ENCODE measurements around the gene DUSP22.
"Not testable (repeated sequence)": the region's sequence is repeated elsewhere in the genome, so short reads cannot be mapped to it uniquely, and the experiment has no call there.

DUSP22 gene

DNA sequence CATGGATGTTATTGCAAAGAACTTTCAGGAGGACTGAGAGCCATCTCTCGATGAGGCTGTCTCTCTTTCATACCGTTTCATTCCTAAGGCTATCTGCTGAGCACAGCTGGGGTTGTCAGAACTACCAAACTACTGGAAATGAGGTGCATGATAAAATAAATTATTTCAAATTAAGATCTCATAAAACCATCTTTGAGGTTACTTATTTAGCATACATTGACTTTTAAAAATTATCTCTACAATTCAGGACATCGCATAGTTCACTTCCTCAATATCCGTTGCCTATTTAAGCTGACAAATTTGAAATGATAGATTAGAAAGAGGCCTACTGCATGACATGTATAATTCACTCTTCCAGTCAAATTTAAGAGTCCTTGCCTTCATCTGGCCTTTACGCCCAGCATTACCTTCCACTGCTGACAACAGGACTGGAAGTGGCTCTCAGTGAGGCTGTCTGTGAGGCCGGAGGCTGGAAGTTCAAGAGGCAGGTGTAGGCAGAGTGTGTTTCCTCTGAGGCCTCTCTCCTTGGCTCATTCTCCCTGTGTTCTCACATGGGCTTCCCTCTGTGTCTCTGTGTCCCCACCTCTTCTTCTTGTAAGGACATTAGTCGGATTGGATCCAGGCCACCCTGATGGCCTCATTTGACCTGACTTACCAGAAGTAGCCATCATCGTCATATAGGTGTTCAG is 12.8 kb upstream of the DUSP22 start:
- DNase-seq (ENCODE audit: low spot score), result no peak

DNA sequence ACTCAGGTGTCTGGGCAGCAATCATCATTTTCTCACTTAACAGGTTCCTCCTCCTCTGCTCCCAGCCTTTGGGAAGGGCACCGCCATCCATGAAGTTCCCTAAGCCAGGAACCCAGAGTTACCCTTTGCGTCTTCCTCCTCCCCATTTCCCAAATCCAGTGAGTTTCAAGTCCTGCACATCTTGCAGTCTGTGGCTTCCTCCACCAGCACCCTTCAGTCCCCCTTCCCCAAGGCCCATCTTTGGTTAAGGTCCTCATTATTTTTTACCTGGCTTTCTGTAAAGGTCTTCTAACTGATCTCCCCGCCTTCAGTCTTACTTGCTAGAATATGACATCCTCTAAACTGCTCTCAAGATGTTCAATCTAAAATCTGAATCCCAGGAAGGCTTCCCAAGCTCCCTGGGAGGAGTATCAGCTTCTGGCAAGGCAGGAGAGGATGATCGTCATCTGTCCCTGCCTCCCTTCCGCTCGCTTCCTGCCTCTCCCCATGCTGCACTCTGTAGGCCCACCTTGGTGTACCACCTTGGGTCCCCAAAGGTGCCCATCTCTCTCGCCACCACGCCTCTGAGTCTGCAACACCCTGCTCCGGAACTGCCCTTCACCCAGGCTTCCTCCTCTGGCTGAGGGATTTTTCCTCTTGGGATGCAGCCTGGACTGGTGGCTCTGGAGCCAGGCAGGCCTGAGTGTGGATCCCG is 11.4 kb upstream of the DUSP22 start:
- no peak for DNase-seq (ENCODE audit: low spot score)

DNA sequence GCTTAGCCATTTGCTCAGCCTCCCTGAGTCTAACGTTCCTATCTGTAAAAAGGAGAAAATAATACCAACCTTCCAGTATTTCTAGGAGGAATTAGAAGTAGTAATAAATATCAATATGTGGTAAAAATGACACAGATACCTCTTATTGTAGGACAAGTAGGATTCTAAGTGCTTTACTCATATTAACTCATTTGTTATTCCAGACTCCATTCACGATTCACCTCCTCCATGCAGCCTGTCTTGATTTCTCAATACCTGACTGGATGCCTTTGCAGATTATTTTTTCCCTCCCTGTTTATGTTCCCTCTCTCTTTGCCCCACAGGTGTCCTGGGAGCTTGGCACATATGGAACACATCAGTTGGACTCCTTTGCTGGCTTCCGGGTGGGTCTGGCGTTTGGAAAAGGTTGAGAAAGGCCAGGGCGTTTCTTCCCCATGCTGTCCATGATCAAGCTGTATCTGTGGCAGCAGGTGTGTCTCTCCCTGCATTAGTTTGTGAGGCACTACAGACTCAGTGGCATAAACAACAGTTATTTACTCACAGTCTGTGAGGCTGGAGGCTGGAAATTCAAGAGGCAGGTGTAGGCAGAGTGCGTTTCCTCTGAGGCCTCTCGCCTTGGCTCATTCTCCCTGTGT is 10.7 kb upstream of the DUSP22 start:
- DNase-seq (ENCODE audit: low spot score), result no peak

DNA sequence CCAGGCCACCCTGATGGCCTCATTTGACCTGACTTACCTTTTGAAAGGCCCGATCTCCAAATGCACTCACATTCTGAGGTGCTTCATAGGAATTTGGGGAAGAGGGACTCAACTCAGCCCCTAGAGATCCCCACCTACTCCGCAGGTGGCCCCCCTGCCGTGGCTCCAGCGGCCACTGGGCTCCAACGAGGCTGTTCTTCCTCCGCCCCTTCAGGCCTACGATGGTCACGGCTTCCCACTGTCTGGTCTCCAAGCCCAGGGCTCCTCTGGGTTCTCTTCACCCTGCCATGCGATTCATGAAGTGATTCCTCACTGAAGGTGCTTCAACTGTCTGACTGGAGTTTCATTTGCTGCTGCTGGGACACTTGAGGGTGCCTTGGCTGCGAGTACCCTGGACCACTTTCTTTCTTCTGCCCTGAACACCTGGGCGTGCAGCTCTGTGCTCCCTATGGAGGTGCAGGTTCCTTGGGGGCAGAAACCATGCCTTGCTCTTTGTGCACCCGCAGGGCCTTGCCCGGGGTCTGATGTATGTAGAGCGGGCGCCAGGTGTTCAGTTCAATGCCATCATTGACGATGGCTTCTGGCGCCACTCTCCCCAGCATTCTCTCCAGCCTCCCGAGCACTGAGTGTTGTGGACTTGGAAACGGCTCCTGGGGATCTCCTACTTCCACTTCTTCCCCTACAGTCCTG is 10.0 kb upstream of the DUSP22 start:
- DNase-seq (ENCODE audit: low spot score), result no peak

DNA sequence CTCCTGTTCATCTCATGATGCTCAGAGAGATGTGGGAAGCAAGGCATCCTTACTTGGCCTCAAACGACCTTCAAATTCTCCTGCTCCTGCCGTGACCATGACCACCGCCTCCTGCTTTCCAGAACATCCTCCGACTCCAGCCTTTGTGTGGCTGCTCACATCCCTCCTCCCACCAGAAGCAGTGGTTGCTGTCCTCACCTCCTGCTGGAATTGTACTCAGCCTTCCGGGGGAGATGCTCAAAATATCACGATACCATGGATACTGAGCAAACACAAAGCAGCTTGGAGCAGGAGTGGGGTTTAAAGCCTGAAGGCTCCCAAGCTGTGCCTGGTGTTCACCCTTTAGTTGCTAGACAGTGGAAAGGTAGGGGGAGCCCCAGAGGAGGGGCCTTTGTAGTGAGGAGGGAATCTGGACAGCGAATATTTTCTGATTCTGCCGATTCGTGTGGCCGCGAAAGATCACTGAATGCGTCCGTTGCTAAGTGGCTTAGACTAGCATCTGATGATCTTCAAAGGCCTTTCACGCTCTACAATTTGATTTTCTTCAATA is 9.3 kb upstream of the DUSP22 start:
- no peak for DNase-seq (ENCODE audit: low spot score)

DNA sequence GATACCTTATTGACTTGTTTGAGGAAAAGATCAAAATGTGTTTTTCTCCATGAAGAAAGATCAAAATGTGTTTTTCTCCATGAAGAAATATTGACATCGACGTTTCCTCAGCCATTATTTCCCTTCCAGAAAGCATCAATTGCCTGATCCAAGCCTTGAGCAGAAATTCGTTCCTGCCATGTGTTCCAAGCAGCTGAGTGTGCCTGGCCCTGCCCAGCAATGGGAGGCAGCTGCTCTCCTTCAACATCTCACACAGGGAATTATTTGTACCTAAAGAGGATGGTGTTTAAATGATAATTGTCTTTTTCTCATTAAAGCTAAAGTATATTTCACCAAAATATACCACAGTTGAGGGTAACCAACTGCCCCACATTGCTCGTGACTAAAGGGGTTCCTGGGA is 7.8 kb upstream of the DUSP22 start:
- DNase-seq (ENCODE audit: low spot score), result no peak

DNA sequence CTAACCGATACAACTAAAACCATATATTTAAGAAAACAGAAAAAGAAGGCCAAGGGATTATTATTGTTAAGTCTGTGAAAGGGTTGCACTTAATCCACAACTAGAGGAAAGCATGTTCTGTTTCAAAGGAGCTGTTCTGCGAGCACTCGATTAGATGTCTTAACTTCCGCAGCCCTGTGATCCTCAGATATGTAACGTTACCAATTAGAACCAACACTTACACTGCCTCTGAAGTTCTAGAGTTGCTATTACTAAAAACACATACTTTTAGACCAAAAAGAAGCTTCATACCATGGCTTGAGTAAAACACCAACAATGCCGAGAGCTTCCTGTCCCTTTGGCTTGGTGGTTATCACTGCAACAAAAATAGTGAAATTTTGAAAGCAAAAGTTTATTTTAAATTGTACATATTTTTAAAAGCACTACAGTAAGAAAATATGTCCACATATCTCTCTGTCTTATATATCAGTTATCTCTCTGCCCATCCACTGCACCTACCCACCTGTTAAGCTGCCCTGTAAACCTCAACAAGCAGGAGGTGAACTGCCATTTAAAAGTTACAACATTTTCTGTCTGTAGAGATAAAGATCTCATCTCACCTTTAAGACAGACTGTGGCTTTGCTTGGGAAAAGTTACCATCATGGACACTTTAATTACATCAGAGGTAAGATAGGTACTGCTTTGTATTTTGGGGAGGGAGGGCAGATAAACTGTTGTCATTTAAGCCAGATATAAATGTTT is 7.1 kb upstream of the DUSP22 start:
- no peak for DNase-seq (ENCODE audit: low spot score)

DNA sequence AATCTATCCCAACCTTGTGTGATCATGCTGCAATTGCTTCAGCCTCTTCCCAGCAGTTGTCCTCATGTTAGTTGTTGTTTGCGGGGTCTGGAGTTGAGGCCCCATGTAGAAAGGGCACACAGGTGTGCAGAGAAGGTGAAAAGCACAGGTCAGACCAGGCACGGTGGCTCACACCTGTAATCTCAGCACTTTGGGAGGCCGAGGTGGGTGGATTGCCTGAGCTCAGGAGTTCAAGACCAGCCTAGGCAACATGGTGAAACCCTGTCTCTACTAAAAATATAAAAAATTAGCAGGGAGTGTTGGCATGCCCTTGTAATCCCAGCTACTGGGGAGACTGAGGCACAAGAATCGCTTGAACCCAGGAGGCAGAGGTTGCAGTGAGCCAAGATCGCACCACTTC is 6.4 kb upstream of the DUSP22 start:
- DNase-seq (ENCODE audit: low spot score), result not testable (repeated sequence)

DNA sequence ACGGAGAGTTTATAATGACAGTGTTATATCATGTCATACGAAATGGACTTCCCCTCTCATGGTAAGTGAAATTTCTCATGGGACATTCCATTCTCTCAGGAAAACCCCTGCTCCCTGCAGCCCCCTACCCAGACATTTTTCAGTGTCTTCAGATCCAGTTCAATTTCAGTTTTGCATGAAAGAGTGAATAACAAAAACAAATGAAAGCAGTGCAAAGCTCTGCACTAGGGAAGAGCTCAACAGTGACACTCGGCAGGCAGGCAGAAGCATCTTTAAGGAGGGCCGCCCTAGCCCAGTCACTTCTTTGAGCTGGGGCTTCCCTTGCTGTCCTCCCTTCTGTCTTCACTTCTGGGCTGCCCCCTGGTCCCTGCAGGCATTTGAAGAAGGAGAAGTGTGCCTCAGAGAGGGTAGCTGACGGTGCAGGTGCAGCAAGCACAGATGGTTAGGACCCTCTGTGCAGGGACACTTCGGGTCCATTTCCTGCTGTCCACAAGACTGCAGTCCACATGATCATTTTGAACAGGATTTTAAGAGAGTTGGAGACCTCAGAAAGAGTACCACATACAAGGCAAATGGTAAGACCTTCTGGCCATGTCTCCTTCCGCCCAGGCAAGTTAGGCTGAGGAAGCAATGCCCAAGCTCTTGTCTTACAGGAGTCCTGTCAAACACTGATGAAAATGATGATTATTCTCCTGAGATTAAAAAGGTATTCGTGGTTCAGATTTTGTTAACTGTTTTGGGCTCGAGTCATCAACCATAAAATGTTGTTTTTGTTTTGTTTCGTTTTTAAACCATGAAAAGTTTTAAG is 5.4 kb upstream of the DUSP22 start:
- no peak for DNase-seq (ENCODE audit: low spot score)

DNA sequence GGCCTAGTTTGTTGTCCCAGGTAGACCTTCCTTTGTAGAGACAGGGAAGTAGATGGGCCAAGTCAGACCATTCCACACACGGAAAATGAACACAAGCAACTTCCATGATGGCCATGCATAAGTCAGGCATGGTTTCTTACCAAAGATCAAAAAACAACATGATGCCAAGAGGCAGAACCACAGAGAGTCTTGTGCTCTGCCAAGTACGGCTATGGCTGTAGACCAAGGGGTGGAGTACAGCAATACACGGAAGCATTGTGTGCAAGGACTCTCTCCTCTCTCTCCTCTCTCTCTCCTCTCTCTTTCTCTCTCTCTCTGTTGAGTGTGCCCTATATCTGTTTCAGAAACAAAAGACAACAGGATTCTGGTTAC is 4.8 kb upstream of the DUSP22 start:
- DNase-seq (ENCODE audit: low spot score), result no peak

DNA sequence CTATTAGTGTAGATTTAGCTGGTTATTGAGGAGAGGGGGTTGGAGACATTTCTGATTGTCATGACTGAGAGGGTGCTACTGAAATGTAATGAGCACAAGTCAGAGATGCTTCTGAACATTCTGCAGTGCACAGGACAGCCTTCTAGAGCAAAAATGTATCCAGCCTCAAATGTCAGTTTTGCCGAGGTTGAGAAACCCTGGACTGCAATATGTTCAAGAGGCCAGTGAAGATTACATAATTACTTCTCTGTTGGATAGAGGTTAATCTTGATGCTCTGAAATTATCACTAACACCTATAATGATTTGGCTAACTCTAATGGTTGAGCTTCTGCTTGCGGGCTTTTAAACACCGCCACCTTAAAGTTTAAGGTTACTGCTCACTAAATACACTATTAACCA is 3.4 kb upstream of the DUSP22 start:
- DNase-seq (ENCODE audit: low spot score), result no peak

DNA sequence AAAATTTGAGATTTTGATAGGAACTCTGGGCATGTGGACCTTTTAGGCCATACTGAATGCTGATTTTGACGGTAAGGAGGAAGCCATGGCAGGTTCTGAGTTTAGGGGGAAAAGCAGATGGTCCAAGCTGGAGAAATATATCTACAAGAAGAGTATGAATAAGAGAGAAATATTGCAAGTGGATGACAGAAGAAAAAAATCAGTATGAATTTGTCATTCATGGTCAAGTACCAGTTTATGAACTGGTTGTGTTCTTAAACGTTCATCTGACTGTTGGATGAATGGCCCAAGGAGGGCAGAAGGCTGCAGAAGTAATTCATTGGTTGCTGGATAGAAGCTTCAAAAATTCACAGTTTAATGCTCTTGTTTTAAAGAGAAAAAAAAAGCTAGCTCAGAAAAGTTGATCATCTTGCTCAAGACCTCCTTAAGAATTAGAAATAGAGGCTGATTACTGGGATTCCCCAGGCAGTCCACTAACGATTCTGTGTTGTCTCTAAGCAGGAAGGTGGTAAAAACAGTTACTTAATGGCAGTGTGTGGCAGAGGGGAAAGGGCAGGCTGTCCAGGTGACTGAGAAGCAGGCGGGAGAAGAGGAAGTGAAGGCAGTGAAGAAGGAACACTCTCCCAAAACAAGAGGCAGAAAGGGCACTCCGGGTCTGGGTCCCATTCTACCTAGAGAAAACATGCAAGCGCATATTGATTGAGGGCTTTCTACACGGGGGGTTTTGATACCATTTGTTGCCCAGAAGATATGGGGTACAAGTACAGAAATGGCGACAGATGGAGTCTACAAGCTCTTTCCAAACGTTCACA is 2.0 kb upstream of the DUSP22 start:
- no peak for DNase-seq (ENCODE audit: low spot score)

DNA sequence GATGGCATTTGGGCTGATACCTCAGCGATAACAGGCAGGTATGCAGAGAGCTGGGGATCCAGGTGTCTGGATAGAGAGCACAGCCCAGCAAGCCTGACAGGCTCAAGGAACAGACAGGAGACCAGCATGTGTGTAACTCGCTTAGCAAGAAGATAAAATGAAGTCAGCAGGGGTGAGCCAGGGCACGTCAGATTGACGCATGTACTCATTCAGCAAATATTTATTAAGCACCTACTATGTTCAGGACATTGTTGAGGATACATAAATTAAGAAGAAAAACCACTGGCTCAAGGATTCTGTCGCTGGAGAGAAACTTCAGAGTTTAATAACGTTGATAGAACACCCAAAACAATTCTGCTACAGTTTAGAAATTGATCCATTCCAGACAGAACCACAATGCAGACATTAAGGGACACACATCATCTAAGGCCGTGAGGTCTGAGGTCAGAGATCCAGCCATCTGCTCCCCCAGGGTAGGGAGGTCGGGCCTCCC is 1.0 kb upstream of the DUSP22 start:
- DNase-seq (ENCODE audit: low spot score), result no peak

DNA sequence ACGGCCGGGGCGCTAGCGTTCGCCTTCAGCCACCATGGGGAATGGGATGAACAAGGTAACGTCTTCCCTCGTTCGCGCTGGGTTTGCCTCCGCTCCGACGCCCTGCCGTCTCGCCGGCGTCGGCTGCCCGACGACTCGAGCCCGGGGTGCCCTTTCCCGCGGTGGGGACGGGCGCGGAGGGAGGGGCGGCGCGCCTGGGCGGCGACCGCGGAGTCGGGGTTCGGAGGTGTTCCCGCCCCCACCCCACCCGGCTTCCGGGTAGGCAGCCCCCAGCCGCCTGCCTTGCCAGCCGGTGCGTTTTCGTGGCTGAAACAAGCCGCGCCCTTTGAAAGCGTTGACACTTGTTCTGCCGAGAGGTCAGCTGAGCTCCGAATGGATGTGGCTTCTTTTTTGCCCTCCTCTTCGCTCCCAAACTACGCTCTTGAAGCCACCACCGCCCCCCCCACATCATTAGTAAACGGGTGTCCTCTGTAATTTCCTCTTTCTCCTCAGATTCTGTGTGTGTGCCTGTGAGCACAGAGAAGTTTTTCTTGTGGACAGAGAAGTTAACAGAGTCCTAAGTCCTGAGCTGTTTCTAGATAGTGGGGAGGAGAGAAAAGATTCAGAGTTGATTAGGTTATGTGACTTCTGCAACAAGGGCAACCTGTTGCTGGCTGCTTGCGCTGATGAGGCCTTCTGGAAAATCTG is 362 bp downstream of the DUSP22 start:
- peak; percentile 82 for DNase-seq (ENCODE audit: low spot score)

DNA sequence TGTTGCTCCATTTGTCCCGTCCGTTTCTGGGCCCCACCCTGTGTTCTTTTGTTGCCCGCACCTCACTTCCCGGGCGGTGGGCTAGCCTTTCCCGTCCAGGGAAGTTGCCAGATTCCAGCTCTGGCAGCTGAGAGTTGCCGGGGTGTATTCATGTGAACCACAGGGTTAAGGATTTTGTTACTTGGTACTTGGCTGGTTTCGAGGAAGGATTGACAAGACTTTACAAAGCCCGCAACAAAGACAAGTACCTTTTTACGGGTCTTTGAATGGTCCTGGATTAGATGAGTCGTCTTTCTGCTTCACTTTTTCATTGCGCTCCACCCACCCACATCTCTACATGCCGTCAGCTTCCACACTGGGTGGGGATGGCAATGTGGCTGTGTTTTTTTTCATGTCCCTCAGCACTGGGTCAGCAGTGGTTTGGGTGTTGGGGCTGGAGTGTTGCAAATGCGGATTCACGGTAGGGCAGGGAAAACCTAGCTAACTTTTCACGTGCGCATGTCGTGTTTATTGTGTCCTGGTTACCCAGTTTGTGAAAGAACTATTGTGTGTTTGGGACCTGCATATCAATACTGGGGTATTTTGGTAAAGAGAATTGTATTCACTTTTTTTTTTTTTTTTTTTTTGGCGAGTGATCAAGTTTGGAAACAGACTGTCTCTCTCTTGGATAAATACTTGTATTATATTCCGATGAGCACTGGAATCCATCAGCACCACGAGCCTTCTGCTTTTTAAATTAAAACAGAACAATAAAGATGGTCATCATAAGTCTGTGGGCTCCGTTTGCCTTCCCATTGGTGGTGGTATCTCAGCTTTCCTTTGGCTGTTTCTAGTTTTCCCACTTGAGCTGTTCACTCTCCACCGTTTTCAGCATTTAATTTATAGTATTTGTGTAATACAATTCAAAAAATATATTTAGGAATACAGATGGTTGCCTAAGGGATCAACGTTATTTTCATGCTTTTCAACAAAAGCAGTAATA is 1.2 kb downstream of the DUSP22 start:
- DNase-seq (ENCODE audit: low spot score), result peak; percentile 46

DNA sequence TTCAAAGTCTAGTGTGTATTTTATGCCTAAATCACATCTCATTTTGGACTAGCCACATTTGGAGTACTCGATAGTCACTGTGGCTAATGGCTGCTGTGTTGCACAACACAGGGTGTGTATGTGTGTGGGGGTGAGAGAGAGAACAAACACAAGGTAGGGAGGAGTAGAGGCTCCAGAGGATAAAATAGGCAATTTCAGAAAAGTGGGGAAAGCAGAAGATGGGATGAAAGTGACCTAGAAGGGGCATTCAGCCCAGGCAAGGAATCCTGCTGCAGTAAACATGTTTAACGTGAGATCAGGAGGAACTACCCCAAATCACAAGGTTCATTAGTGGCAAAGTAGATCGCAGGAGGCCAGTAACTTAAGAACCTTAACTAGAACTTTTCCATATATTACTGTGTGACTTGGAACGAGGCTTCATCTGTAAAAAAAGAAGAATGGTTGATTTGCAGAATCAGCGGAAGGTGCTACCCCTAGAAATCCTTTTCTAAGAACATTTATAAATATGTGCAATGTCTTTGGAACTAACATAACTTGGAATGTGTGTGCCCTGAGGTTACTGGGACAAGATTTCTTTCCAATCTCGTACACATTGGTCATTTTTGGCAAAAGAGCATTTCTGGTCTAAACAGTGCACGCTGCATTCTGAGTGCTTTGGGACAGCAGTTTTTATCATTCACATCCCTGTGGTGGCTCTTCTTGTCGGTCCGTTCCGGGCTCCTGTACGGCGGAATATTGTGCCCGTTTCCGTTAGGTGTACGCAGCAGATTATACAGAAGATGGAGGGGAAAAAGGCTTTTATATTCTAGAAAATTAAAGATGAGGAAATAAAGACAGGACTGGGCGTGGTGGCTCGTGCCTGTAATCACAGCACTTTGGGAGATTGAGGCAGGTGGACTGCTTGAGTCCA is 2.6 kb downstream of the DUSP22 start:
- no peak for DNase-seq (ENCODE audit: low spot score)

All from CD4-positive, alpha-beta T cell treated with Interleukin-15 for 4 hours (primary cell).